Hematopoietic multipotent progenitor cell treated with erythropoietin and hydrocortisone succinate and interleukin-3 and kit ligand, for 4 days (in vitro differentiated cells): ENCODE measurements around the gene AVL9.

Experiments used
- DNase-seq: peaks from one replicate; pipeline ENCODE4 v3.0.0-alpha.2; 2015

AVL9 gene

GRCh38 chr7:32535162-32535702, 39.9 kb downstream of the AVL9 start:
- no peak for DNase-seq

- no peak for DNase-seq
These were observed 40.7 kb downstream of the AVL9 start for GRCh38 chr7:32536016-32536415.

GRCh38 chr7:32536585-32536984, 41.3 kb downstream of the AVL9 start:
- DNase-seq = no peak

- DNase-seq = no peak
These were observed 42.5 kb downstream of the AVL9 start for GRCh38 chr7:32537760-32538159.

GRCh38 chr7:32539366-32539765, 44.1 kb downstream of the AVL9 start:
- no peak for DNase-seq

- peak; percentile 51 for DNase-seq
These were observed 44.7 kb downstream of the AVL9 start for GRCh38 chr7:32539919-32540531.

GRCh38 chr7:32542595-32542994, 47.3 kb downstream of the AVL9 start:
- DNase-seq = no peak

GRCh38 chr7:32559480-32559879, 64.2 kb downstream of the AVL9 start:
- no peak for DNase-seq

- no peak for DNase-seq
These were observed 64.8 kb downstream of the AVL9 start for GRCh38 chr7:32560075-32560474.

GRCh38 chr7:32561613-32562012, 66.3 kb downstream of the AVL9 start:
- no peak for DNase-seq

- peak; percentile 16 for DNase-seq
These were observed 69.3 kb downstream of the AVL9 start for GRCh38 chr7:32564542-32564941.

- DNase-seq = no peak
These were observed 74.3 kb downstream of the AVL9 start for GRCh38 chr7:32569388-32570289.

GRCh38 chr7:32573110-32573687, 77.9 kb downstream of the AVL9 start:
- DNase-seq = no peak

GRCh38 chr7:32574626-32575025, 79.3 kb downstream of the AVL9 start:
- DNase-seq = no peak

GRCh38 chr7:32577421-32577820, 82.1 kb downstream of the AVL9 start:
- no peak for DNase-seq

- no peak for DNase-seq
These were observed 84.5 kb downstream of the AVL9 start for GRCh38 chr7:32579776-32580175.

GRCh38 chr7:32580646-32581045, 85.4 kb downstream of the AVL9 start:
- no peak for DNase-seq

GRCh38 chr7:32582036-32582435, 86.7 kb downstream of the AVL9 start:
- DNase-seq = no peak

GRCh38 chr7:32583791-32584190, 88.5 kb downstream of the AVL9 start:
- DNase-seq = no peak

GRCh38 chr7:32586291-32587221, 91.3 kb downstream of the AVL9 start:
- DNase-seq = peak; percentile 55

GRCh38 chr7:32587411-32587948, 92.2 kb downstream of the AVL9 start:
- DNase-seq = no peak

- peak; percentile 65 for DNase-seq
These were observed 93.4 kb downstream of the AVL9 start for GRCh38 chr7:32588657-32589056.
